ENCODE data around the gene TOMM7. TPM values are rescaled to one million over a fixed set of nuclear protein-coding genes. Genes with fewer than 3 reads are reported as not detected.

TOMM7 gene
- total and polyA plus RNA-seq, 12 donors, result 149 to 532 (median 523) TPM

DNA sequence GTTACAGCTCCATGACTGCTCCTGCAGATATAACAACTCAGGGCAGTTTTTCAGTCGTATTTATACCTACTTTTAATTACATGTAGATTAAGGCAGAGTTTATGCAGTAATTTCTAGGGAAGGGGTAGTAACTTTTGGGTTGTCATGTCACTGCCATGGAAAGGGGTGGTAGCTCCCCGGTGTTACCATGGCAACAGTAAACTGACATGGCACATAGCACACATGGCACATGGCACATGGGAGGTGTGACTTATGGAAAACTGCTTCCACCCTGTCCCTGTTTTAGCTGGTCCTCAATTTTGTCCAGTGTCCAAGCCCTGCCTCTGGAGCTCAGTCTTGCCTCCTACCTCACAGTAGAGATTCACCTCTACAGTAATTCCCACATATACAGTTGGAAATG lies 3.9 kb upstream of the TOMM7 start:
- Histone ChIP-seq H3K27me3 (peaks cover 0 to 9% (median 0%) of the 10 kb centered on the region in 7 donors), H3K4me1 (peaks cover 0 to 13% (median 8%) of the 10 kb centered on the region in 9 donors), H3K9me3 (no peaks in the 10 kb centered on the region), H3K36me3 (no peaks in the 10 kb centered on the region), H3K27ac (no peak overlapping the region), H3K4me3 (no peak overlapping the region)
- no peak for ATAC-seq
- intact Hi-C loops (cut with DNase I), result loop anchor here in 4 of 10 donors (10.0 kb wide), 2 partner anchors 188 to 228 kb away; partner anchors contain the start of gene HYCC1 (in 1 of the 4)
- no peak for DNase-seq
- WGBS, 2 donors, result 76 to 78% methylated on average over 2 of the region's 2 CpGs
- TF ChIP-seq, protein P1, sequence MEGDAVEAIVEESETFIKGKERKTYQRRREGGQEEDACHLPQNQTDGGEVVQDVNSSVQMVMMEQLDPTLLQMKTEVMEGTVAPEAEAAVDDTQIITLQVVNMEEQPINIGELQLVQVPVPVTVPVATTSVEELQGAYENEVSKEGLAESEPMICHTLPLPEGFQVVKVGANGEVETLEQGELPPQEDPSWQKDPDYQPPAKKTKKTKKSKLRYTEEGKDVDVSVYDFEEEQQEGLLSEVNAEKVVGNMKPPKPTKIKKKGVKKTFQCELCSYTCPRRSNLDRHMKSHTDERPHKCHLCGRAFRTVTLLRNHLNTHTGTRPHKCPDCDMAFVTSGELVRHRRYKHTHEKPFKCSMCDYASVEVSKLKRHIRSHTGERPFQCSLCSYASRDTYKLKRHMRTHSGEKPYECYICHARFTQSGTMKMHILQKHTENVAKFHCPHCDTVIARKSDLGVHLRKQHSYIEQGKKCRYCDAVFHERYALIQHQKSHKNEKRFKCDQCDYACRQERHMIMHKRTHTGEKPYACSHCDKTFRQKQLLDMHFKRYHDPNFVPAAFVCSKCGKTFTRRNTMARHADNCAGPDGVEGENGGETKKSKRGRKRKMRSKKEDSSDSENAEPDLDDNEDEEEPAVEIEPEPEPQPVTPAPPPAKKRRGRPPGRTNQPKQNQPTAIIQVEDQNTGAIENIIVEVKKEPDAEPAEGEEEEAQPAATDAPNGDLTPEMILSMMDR (IDR thresholded peaks at IDR 0.05), result no peak

DNA sequence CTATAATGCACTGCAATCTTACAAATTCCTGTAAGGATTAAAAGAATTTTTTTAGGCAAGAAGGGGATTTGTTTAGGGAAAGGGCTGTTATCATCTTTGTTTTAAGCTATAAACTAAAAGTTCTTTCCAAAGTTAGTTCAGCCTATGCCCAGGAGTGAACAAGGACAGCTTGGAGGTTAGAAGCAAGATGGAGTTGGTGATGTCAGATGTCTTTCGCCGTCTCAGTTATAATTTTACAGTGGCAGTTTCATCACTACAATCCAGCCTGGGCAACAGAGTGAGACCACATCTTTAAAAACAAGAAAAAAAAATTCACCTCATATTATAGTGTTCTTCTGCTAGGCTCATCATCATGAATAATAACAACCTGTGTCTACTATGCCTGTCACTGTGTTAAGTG lies 2.1 kb upstream of the TOMM7 start:
- Histone ChIP-seq H3K36me3 (no peaks in the 10 kb centered on the region), H3K27ac (no peak overlapping the region), H3K4me1 (peaks cover 0 to 30% (median 26%) of the 10 kb centered on the region in 9 donors), H3K4me3 (no peak overlapping the region), H3K27me3 (peaks cover 0 to 9% (median 0%) of the 10 kb centered on the region in 7 donors), H3K9me3 (no peaks in the 10 kb centered on the region)
- intact Hi-C loops (cut with DNase I), result loop anchor here in 5 of 10 donors (5.0 to 10.0 kb wide), 7 partner anchors 33 to 358 kb away; partner anchors contain the start of genes HYCC1 (in 2 of the 5) and NUP42 (in 1 of the 5)
- DNase-seq, result no peak
- TF ChIP-seq, protein P1 (IDR thresholded peaks at IDR 0.05), result no peak
- 86 to 95% methylated on average over 2 of the region's 2 CpGs for WGBS, 2 donors
- ATAC-seq, result no peak

DNA sequence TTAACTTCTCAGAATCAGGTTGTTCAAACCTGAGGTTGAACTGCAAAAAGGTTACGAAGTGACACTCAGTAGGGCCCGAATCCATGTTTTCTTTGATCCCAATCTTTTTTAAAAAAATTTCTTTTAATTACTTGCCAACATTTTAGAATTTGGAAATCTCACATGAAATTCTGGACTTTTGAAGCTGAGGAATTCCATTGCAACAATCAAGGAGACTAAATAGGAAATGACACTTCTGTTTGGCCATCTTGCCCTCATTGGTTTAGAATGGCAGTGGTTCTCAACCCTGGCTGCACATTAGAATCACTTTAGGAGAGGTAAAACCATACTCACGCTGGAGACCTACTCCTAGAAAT lies 471 bp upstream of the TOMM7 start:
- no peak for DNase-seq

GRCh38 chr7:22821702-22822485 lies 755 bp downstream of the TOMM7 start:
- peaks cover 0 to 9% (median 0%) of the 10 kb centered on the region in 7 donors for H3K27me3 ChIP-seq
- H3K36me3 ChIP-seq, result peaks cover 0 to 16% (median 6%) of the 10 kb centered on the region in 9 donors
- WGBS, 2 donors, result 9 to 11% methylated on average over 18 of the region's 18 CpGs
- TF ChIP-seq, protein P1 (IDR thresholded peaks at IDR 0.05), result no peak
- DNase-seq (no peak), ATAC-seq (peak; percentile 6 to 70 (median 41))
- no peaks in the 10 kb centered on the region for H3K9me3 ChIP-seq
- peak overlapping the region in 9 of 10 donors; percentile 71 to 94 (median 85) for H3K27ac ChIP-seq
- H3K4me3 ChIP-seq, result peak overlapping the region; percentile 51 to 93 (median 80)
- peaks cover 0 to 44% (median 31%) of the 10 kb centered on the region in 9 donors for H3K4me1 ChIP-seq
- intact Hi-C loops (cut with DNase I), result loop anchor here in 6 of 10 donors (2.0 to 10.0 kb wide), 9 partner anchors 33 to 360 kb away; partner anchors contain the start of genes HYCC1 (in 2 of the 6) and NUP42 (in 1 of the 6)

More for the DNA sequence above, 471 bp upstream of the TOMM7 start:
- Histone ChIP-seq H3K4me1 (peaks cover 0 to 37% (median 27%) of the 10 kb centered on the region in 9 donors), H3K9me3 (no peaks in the 10 kb centered on the region), H3K27ac (peak overlapping the region in 9 of 10 donors; percentile 71 to 94 (median 85)), H3K4me3 (peak overlapping the region; percentile 51 to 93 (median 80)), H3K27me3 (peaks cover 0 to 9% (median 0%) of the 10 kb centered on the region in 7 donors), H3K36me3 (peaks cover 0 to 4% (median 0%) of the 10 kb centered on the region in 9 donors)
- 39 to 43% methylated on average over 3 of the region's 3 CpGs for WGBS, 2 donors
- peak in 1 of 8 donors; percentile 7 for ATAC-seq
- TF ChIP-seq, protein P1 (IDR thresholded peaks at IDR 0.05), result no peak
- intact Hi-C loops (cut with DNase I), result loop anchor here in 6 of 10 donors (2.0 to 10.0 kb wide), 9 partner anchors 32 to 359 kb away; partner anchors contain the start of genes HYCC1 (in 2 of the 6) and NUP42 (in 1 of the 6)

Data from heart right ventricle (tissue), 16 donors.